ENCODE data around the gene BTBD17. TPM values are rescaled to one million over a fixed set of nuclear protein-coding genes. Genes with fewer than 3 reads are reported as not detected.

The BTBD17 gene
- total and polyA plus RNA-seq, 10 of the 15 experiments (the other 5 are each of a cell fraction or from before 2014, with no cell fraction given) = not detected

DNA sequence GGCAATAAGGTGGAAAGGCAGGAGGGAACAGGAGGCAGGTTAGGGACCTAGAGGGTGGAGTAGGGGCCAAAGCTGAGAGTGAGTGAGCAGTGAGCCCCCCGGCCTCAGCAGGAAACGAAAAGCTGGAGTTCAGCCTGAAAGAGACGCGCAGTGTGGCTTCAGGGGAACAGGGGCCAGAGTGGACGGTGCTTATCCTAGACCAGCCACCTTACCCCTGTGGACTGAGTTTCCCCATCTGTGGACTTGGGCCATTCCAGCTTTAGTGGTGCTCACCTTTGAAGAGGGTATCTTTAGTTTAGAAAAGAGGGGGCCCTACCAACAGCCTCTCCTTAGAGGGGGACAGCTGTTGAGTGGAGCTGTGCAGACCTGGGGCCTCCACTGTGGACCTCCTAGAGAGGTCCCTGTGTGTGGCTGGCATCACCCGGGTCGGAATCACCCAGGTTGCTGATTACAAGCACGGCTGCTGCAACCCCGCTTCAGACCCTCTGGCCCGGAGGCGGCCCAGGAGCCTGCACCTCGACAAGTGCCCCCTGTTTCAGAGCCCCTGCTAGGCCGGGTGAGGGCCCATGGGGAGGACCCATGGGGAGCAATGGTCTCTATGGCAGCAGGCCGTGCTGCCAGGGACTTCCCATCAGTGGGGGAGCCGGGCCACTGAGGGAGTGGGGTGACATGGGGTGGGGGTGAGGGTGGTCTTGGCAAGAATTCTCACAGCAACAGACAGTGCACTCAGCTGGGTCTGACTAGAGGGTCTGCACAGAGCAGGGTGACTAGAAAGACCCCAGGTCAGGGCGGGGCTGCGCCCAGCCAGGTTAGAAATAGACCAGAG lies 8.2 kb upstream of the BTBD17 start:
- no peaks in the 10 kb centered on the region for H3K36me3 ChIP-seq (ENCODE audit: control insufficient read depth in 2 of 2, insufficient read depth in 2 of 2, low read length in 1 of 2)
- DNase-seq (ENCODE audit: low read depth, low spot score) (no peak), ATAC-seq (no peak), FAIRE-seq (no peak)
- TF ChIP-seq CREB1 (IDR thresholded peaks at IDR 0.05; ENCODE audit: low read depth) (no peak), SREBF2 (IDR thresholded peaks at IDR 0.05; ENCODE audit: low read length) (no peak), ZNF384 (IDR thresholded peaks at IDR 0.05; ENCODE audit: borderline replicate concordance, low read depth, low read length) (no peak), NFXL1 (IDR thresholded peaks at IDR 0.05; ENCODE audit: borderline replicate concordance) (no peak), ZNF24 (IDR thresholded peaks at IDR 0.05) (no peak), EGR1 (IDR thresholded peaks at IDR 0.05; ENCODE audit: borderline replicate concordance in 1 of 2, low read depth in 2 of 2, low read length in 2 of 2) (no peak), CHD1 (IDR thresholded peaks at IDR 0.05; ENCODE audit: low read depth, low read length) (no peak), SMAD5 (IDR thresholded peaks at IDR 0.05; ENCODE audit: low read depth) (no peak), SP1 (IDR thresholded peaks at IDR 0.05; ENCODE audit: low read depth, low read length) (no peak), RELB (IDR thresholded peaks at IDR 0.05; ENCODE audit: low read depth) (no peak), HDAC2 (IDR thresholded peaks at IDR 0.05) (no peak), KDM1A (IDR thresholded peaks at IDR 0.05; ENCODE audit: borderline replicate concordance) (no peak), STAT3 (IDR thresholded peaks at IDR 0.05; ENCODE audit: low read depth, low read length) (no peak), RAD51 (IDR thresholded peaks at IDR 0.05) (no peak), IKZF1 (conservative IDR thresholded peaks at IDR 0.05) (no peak), BMI1 (IDR thresholded peaks at IDR 0.05; ENCODE audit: borderline replicate concordance) (no peak), SIN3A (IDR thresholded peaks at IDR 0.05; ENCODE audit: low read depth, low read length) (no peak), MXI1 (IDR thresholded peaks at IDR 0.05; ENCODE audit: low read depth, low read length) (no peak), NR2C2 (IDR thresholded peaks at IDR 0.05; ENCODE audit: borderline replicate concordance, control insufficient read depth, insufficient read length, low read depth) (no peak)
- TF ChIP-seq, protein P1, sequence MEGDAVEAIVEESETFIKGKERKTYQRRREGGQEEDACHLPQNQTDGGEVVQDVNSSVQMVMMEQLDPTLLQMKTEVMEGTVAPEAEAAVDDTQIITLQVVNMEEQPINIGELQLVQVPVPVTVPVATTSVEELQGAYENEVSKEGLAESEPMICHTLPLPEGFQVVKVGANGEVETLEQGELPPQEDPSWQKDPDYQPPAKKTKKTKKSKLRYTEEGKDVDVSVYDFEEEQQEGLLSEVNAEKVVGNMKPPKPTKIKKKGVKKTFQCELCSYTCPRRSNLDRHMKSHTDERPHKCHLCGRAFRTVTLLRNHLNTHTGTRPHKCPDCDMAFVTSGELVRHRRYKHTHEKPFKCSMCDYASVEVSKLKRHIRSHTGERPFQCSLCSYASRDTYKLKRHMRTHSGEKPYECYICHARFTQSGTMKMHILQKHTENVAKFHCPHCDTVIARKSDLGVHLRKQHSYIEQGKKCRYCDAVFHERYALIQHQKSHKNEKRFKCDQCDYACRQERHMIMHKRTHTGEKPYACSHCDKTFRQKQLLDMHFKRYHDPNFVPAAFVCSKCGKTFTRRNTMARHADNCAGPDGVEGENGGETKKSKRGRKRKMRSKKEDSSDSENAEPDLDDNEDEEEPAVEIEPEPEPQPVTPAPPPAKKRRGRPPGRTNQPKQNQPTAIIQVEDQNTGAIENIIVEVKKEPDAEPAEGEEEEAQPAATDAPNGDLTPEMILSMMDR (IDR thresholded peaks at IDR 0.05 in 2 of 3, conservative IDR thresholded peaks at IDR 0.05 in 1 of 3; ENCODE audit: control insufficient read depth in 2 of 3, extremely low read depth in 1 of 3, insufficient read depth in 1 of 3, low read depth in 3 of 3, low read length in 3 of 3) = no peak
- no peak overlapping the region for H3K4me3 ChIP-seq
- ChIA-PET CTCF (interaction anchor here (0.5 to 6.9 kb wide), 19 partner anchors 9 to 750 kb away, joined by 3 to 114 read pairs (median 8); partner anchors contain the start of gene CD300LB), POLR2A (interaction anchor here (0.5 kb wide), 1 partner anchor 147 kb away, joined by 3 read pairs; no protein-coding TSS in a partner anchor), SMC1A (ENCODE audit: uncharacterized antibody, unreplicated experiment) (interaction anchor here (0.6 to 5.8 kb wide), 9 partner anchors 10 to 266 kb away, joined by 3 to 47 read pairs (median 6); partner anchors contain the start of gene CD300LB), RAD21 (ENCODE audit: unreplicated experiment) (interaction anchor here (0.8 to 6.1 kb wide), 7 partner anchors 8 to 280 kb away, joined by 3 to 83 read pairs (median 11); partner anchors contain the start of gene CD300LB)
- H2AFZ ChIP-seq (ENCODE audit: control insufficient read depth, low read depth, low read length) = no peak overlapping the region
- intact Hi-C loops (cut with micrococcal nuclease; ENCODE audit: unreplicated experiment) (loop anchor here (2.0 kb wide), 3 partner anchors 87 to 233 kb away; no protein-coding TSS in a partner anchor), in situ Hi-C loops (cut with MboI) (no loop called here)
- no peak overlapping the region for H3K4me2 ChIP-seq (ENCODE audit: control insufficient read depth, insufficient read depth)
- no TSS peak for BruUV-seq (replicated peaks)
- H3K79me2 ChIP-seq (ENCODE audit: control insufficient read depth, insufficient read depth, low read length) = no peaks in the 10 kb centered on the region
- WGBS (ENCODE audit: insufficient coverage, insufficient replicate concordance, low lambda C conversion rate, missing lambda C conversion rate) = 58% methylated on average over 17 of the region's 17 CpGs
- no peak overlapping the region for H3K27ac ChIP-seq (ENCODE audit: control insufficient read depth, insufficient read depth)
- H4K20me1 ChIP-seq (ENCODE audit: control insufficient read depth, insufficient read depth) = no peaks in the 10 kb centered on the region
- H3K4me1 ChIP-seq (ENCODE audit: control insufficient read depth, insufficient read depth, low read length) = peaks cover 7% of the 10 kb centered on the region
- H3K27me3 ChIP-seq (replicated peaks in 1 of 2; ENCODE audit: control insufficient read depth in 2 of 2, insufficient read depth in 2 of 2, low read length in 1 of 2) = no peaks in the 10 kb centered on the region; a peak in 2 of 4 replicates
- H3K9ac ChIP-seq (ENCODE audit: control insufficient read depth, insufficient read depth, low read length) = no peak overlapping the region
- H3K9me3 ChIP-seq (replicated peaks; ENCODE audit: control insufficient read depth, insufficient read depth, low read length) = no peaks in the 10 kb centered on the region

Measured in GM12878 (cell line).